Gastroesophageal sphincter (tissue), 4 donors: ENCODE results near the gene CD74. TPM values are rescaled to one million over a fixed set of nuclear protein-coding genes. Genes with fewer than 3 reads are reported as not detected.

Experiments used
- ATAC-seq: fragments of 150-250 bp; one replicate; pipeline ENCODE4 v1.9.1; 2016; ENCODE audit warnings: mild to moderate bottlenecking, moderate library complexity
- H3K27ac ChIP-seq, 4 donors: fragments of 200-600 bp; sonication (generic) in 3 of 4; 1 replicate in 3 of 4; 2 replicates in 1 of 4; pipeline ENCODE4 v1.5.1; 2016 to 2019
- H3K27me3 ChIP-seq: fragments of 200-600 bp; sonication (generic); one replicate; pipeline ENCODE4 v1.5.1; 2019
- H3K36me3 ChIP-seq, 2 donors: fragments of 200-600 bp; sonication (generic); one replicate each; pipeline ENCODE4 v1.5.1; 2019; ENCODE audit warnings: control low read depth in 1 of 2
- H3K4me1 ChIP-seq, 3 donors: fragments of 200-600 bp; sonication (generic); 1 replicate in 2 of 3; 2 replicates in 1 of 3; pipeline ENCODE4 v1.5.1; 2016 to 2019; ENCODE audit warnings: control low read depth in 2 of 3
- H3K4me3 ChIP-seq, 2 donors: fragments of 200-600 bp; sonication (generic); one replicate each; pipeline ENCODE4 v1.5.1; 2019; ENCODE audit warnings: mild to moderate bottlenecking in 1 of 2, moderate library complexity in 1 of 2
- H3K9me3 ChIP-seq, 3 donors: fragments of 200-600 bp; sonication (generic); one replicate each; pipeline ENCODE4 v1.5.1; 2017 to 2019; ENCODE audit warnings: control low read depth in 2 of 3
- EP300 ChIP-seq: sonication (generic); formaldehyde crosslinking; IDR thresholded peaks from one replicate; pipeline ENCODE4 v1.6.1; 2017; ENCODE audit warnings: antibody characterized with exemption, mild to moderate bottlenecking
- POLR2A ChIP-seq, 2 donors: fragments of 450-650 bp; IDR thresholded peaks; one replicate each; pipeline ENCODE4 v1.6.1; 2017; ENCODE audit warnings: antibody characterized with exemption in 2 of 2, mild to moderate bottlenecking in 2 of 2, moderate library complexity in 1 of 2
- POLR2AphosphoS5 ChIP-seq: sonication (generic); formaldehyde crosslinking; IDR thresholded peaks from one replicate; pipeline ENCODE4 v1.6.1; 2017; ENCODE audit warnings: antibody characterized with exemption
- WGBS, 2 donors: methylation state at CpG; one replicate each; pipeline ENCODE4 v1.1.5; 2018; ENCODE audit warnings: low coverage in 1 of 2; 5-methylcytosine and 5-hydroxymethylcytosine counted together
- total RNA-seq, 4 donors: library from RNA; depleted of rRNA; stranded (reverse); fragments of >200 nt; gene quantifications; one replicate each; pipeline ENCODE4 v1.1.0, GENCODE V29; 2016
- TF ChIP-seq, protein P1 (sequence below), 4 experiments: fragments of 200-600 bp in 2 of 4; fragments of 450-650 bp in 2 of 4; sonication (generic) in 1 of 4; IDR thresholded peaks; one replicate each; pipeline ENCODE4 v1.5.1; 2017 to 2019; ENCODE audit warnings: antibody characterized with exemption in 4 of 4, mild to moderate bottlenecking in 2 of 4, moderate library complexity in 2 of 4

Gene CD74
- total RNA-seq, 4 donors from 2014 or later, result 142 to 720 (median 338) TPM

DNA sequence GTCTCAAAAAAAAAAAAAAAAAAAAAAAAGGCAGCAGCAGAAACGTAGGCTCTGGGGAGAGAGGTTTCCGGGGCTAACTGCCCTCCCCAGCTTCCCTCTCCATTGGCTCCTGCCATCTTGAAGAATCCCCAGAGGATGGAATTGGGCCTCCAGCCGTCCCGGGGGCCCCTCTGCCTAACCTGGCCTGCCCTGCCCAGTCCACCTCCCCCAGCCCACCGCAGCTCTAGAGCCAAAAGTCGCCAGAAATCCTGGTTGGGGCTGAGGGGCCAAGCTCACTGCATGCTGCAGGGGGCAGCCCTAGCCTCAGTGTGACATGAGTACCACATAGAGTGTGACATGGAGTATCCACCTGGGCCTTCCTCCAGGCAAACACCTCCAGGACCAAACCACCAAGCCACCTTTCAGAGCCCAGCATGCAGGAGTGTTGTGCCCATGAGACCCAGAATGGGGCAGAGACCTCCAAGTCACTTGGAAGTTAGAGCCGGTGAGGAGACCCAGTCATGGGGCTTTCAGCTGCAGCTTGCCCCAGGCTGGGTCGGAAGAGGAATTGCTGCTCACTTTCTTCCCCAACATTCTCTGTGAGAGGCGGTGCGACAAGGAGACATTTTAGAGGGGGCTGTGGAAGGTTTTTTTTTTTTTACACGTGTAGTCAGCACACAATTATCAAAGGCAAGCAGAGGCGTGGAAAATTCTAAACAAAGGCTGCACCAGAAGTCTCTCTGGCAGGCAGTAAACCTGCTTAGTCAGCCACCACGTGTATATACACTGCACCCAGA, 17.6 kb downstream of the CD74 start:
- no peak for ATAC-seq
- no peaks in the 10 kb centered on the region for H3K27me3 ChIP-seq
- H3K27ac ChIP-seq, result no peak overlapping the region
- H3K9me3 ChIP-seq, result no peaks in the 10 kb centered on the region
- peaks cover 0 to 100% of the 10 kb centered on the region in 2 donors for H3K36me3 ChIP-seq
- no peak overlapping the region for H3K4me3 ChIP-seq
- TF ChIP-seq, protein P1, sequence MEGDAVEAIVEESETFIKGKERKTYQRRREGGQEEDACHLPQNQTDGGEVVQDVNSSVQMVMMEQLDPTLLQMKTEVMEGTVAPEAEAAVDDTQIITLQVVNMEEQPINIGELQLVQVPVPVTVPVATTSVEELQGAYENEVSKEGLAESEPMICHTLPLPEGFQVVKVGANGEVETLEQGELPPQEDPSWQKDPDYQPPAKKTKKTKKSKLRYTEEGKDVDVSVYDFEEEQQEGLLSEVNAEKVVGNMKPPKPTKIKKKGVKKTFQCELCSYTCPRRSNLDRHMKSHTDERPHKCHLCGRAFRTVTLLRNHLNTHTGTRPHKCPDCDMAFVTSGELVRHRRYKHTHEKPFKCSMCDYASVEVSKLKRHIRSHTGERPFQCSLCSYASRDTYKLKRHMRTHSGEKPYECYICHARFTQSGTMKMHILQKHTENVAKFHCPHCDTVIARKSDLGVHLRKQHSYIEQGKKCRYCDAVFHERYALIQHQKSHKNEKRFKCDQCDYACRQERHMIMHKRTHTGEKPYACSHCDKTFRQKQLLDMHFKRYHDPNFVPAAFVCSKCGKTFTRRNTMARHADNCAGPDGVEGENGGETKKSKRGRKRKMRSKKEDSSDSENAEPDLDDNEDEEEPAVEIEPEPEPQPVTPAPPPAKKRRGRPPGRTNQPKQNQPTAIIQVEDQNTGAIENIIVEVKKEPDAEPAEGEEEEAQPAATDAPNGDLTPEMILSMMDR (IDR thresholded peaks at IDR 0.05), result peak in 1 of 4 experiments; percentile 9
- TF ChIP-seq EP300, result no peak
- WGBS, 2 donors, result 30 to 60% methylated on average over 3 to 8 of the region's 13 CpGs
- no peaks in the 10 kb centered on the region for H3K4me1 ChIP-seq

DNA sequence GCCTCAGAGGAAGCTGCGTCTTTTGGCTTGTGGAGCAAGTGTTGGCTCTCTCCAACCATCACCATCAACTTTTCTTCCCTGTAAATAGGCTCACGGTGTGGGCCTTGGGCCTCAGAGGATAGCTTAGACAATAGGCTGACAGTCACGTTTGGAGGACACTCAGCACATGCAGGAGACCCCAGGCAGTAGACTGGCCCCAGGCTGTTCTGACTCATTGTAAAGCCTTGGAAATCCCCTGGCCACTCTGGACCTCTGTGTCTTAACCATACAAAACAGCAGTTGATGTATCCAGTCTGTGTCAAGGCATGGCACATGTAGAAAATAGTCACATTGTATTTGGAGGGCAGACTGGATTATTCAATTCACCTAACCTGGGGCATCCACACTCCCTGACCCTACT, 18.6 kb downstream of the CD74 start:
- 43 to 80% methylated on average over 1 to 2 of the region's 3 CpGs for WGBS, 2 donors
- no peak overlapping the region for H3K27ac ChIP-seq

DNA sequence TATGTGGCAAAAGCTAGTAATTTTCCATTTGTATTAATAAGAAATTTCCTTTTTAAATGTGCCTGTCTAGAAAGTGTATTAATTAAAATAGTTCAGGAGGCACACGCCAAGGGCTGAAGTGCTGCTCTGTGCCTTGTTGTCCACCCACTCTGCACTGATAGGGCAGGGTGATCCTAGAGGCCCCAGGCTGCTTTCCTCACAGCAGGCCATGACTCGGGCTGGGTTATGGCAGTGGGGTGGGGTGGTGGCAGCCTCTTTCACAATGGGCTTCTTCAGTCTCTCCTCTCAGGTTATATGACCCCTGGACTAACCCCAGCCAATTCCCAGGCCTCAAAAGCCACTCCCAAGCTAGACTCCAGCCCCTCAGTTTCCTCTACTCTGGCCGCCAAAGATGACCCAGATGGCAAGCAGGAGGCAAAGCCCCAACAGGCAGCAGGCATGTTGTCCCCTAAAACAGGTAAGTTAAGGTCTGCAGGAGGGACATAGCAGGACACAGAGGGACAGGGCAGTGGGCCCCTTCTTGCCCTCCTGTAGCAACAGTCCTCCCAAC, 19.5 kb downstream of the CD74 start:
- TF ChIP-seq EP300 (no peak), POLR2AphosphoS5 (no peak), POLR2A (IDR thresholded peaks at IDR 0.05) (no peak)
- TF ChIP-seq, protein P1 (IDR thresholded peaks at IDR 0.05), result no peak
- peaks cover 0 to 100% of the 10 kb centered on the region in 2 donors for H3K36me3 ChIP-seq
- no peak overlapping the region for H3K27ac ChIP-seq
- no peaks in the 10 kb centered on the region for H3K9me3 ChIP-seq
- ATAC-seq, result no peak
- no peaks in the 10 kb centered on the region for H3K27me3 ChIP-seq
- 63 to 78% methylated on average over 2 of the region's 3 CpGs for WGBS, 2 donors
- H3K4me3 ChIP-seq, result no peak overlapping the region
- H3K4me1 ChIP-seq, result no peaks in the 10 kb centered on the region

More for the DNA sequence above, 18.6 kb downstream of the CD74 start:
- Histone ChIP-seq H3K27me3 (no peaks in the 10 kb centered on the region), H3K36me3 (peaks cover 0 to 100% of the 10 kb centered on the region in 2 donors), H3K9me3 (no peaks in the 10 kb centered on the region), H3K4me3 (no peak overlapping the region), H3K4me1 (no peaks in the 10 kb centered on the region)
- TF ChIP-seq POLR2A (IDR thresholded peaks at IDR 0.05) (no peak), EP300 (no peak), POLR2AphosphoS5 (no peak)
- TF ChIP-seq, protein P1 (IDR thresholded peaks at IDR 0.05), result no peak
- no peak for ATAC-seq

DNA sequence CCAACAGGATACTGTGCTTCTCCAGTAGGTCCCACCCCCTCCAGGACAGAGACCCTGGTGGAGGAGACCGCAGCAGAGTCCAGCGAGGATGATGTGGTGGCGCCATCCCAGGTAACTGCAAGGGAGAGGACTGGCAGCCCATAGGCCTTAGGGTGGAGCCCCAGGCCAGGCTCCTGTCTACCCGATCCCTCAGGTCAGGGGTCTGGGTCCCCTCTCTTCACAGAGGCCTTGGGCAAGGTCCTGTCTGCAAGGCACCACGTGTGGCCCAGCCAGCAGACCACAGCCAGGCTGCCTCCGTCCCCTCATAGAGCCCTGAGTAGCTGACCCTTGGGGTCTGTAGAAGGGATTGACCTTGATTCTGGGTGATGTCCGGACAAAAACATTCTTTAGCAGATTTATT, 20.0 kb downstream of the CD74 start:
- Histone ChIP-seq H3K27me3 (no peaks in the 10 kb centered on the region), H3K4me1 (no peaks in the 10 kb centered on the region), H3K9me3 (no peaks in the 10 kb centered on the region), H3K4me3 (no peak overlapping the region), H3K27ac (no peak overlapping the region), H3K36me3 (peaks cover 0 to 100% of the 10 kb centered on the region in 2 donors)
- ATAC-seq, result no peak
- TF ChIP-seq EP300 (no peak), POLR2A (IDR thresholded peaks at IDR 0.05) (no peak), POLR2AphosphoS5 (no peak)
- TF ChIP-seq, protein P1 (IDR thresholded peaks at IDR 0.05), result no peak
- 43 to 73% methylated on average over 1 to 2 of the region's 7 CpGs for WGBS, 2 donors

DNA sequence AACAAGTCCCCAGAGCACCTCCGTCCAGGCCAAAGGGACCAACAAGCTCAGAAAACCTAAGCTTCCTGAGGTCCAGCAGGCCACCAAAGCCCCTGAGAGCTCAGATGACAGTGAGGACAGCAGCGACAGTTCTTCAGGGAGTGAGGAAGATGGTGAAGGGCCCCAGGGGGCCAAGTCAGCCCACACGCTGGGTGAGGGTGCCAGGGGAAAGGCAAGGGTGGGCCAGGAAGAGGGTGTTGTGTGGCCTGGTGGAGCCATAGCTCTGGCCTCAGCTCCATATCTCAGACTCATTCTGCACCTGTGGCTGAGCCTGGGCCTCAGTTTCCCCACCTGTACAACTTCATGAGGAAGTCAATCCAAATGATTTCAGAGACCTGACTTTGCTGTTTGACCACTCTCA, 20.7 kb downstream of the CD74 start:
- Histone ChIP-seq H3K4me3 (no peak overlapping the region), H3K36me3 (peaks cover 0 to 100% of the 10 kb centered on the region in 2 donors), H3K9me3 (no peaks in the 10 kb centered on the region), H3K27me3 (no peaks in the 10 kb centered on the region), H3K27ac (no peak overlapping the region), H3K4me1 (no peaks in the 10 kb centered on the region)
- TF ChIP-seq EP300 (no peak), POLR2A (IDR thresholded peaks at IDR 0.05) (no peak)
- TF ChIP-seq, protein P1 (IDR thresholded peaks at IDR 0.05), result no peak
- no CpG with 5 or more reads among the region's 3 CpGs for WGBS, 2 donors
- no peak for ATAC-seq
